ENCODE measurements around the gene KIAA1586.

- TF ChIP-seq ELF4 (IDR thresholded peaks at IDR 0.05) (no peak), PKNOX1 (IDR thresholded peaks at IDR 0.05) (no peak)
These were observed 6.5 kb upstream of the KIAA1586 start for GRCh38 chr6:57040011-57040410.
